H1 (cell line): ENCODE data around the gene ZNF692. TPM values are rescaled to one million over a fixed set of nuclear protein-coding genes. Genes with fewer than 3 reads are reported as not detected.

ENCODE experiments used
- CTCF ChIA-PET: fragments of 300-600 bp; sonication (Branson Sonifier 250); formaldehyde crosslinking; loops from one replicate; lab custom pipeline; 2021; ENCODE audit not compliant: partially characterized antibody; lab: Charles Lee
- POLR2A ChIA-PET: fragments of 300-600 bp; sonication (Branson Sonifier 250); formaldehyde crosslinking; loops from one replicate; lab custom pipeline; 2021; ENCODE audit warnings: inconsistent platforms; ENCODE audit not compliant: partially characterized antibody; lab: Charles Lee
- DNase-seq, 2 experiments: peaks; one replicate each; pipeline versions ENCODE4 v3.0.0 to v3.0.0-alpha.2; 2010 to 2022; ENCODE audit warnings: low spot score in 2 of 2, low read depth in 1 of 2, mixed read lengths in 1 of 2
- FAIRE-seq: peaks from 2 replicates; lab custom pipeline; 2011; peaks lifted over from hg19 to GRCh38; lab: Jason Lieb, UNC
- H2AFZ ChIP-seq: 2 replicates; pipeline ENCODE4 v1.8.1; 2012; ENCODE audit warnings: low read length, inconsistent platforms
- H2AK5ac ChIP-seq: 2 replicates; pipeline ENCODE4 v1.6.1; 2013; ENCODE audit warnings: low read depth, low read length
- H2BK120ac ChIP-seq: replicated peaks from 2 replicates; pipeline ENCODE3; 2013; ENCODE audit warnings: low read depth, low read length, inconsistent platforms
- H2BK12ac ChIP-seq: 2 replicates; pipeline ENCODE4 v1.6.1; 2013; ENCODE audit warnings: low read depth, low read length
- H2BK15ac ChIP-seq: 2 replicates; pipeline ENCODE4 v1.6.1; 2013; ENCODE audit warnings: low read length
- H2BK20ac ChIP-seq: 2 replicates; pipeline ENCODE4 v1.6.1; 2013; ENCODE audit warnings: low read length
- H2BK5ac ChIP-seq: 2 replicates; pipeline ENCODE4 v1.6.1; 2013; ENCODE audit warnings: low read depth, low read length
- H3K14ac ChIP-seq: 2 replicates; pipeline ENCODE4 v1.6.1; 2013; ENCODE audit warnings: inconsistent platforms; ENCODE audit not compliant: insufficient read length
- H3K18ac ChIP-seq: 2 replicates; pipeline ENCODE4 v1.6.1; 2013; ENCODE audit warnings: low read length; ENCODE audit errors: extremely low read depth
- H3K23ac ChIP-seq: 2 replicates; pipeline ENCODE4 v1.6.1; 2013; ENCODE audit warnings: inconsistent platforms; ENCODE audit not compliant: insufficient read length
- H3K23me2 ChIP-seq: 2 replicates; pipeline ENCODE4 v1.6.1; 2013; ENCODE audit warnings: low read depth, low read length
- H3K27ac ChIP-seq: 2 replicates; pipeline ENCODE4 v1.6.1; 2011; ENCODE audit warnings: low read depth, low read length, inconsistent platforms
- H3K27me3 ChIP-seq, 4 experiments: replicated peaks in 1 of 4; 1 replicate in 1 of 4; 2 replicates in 3 of 4; pipeline versions ENCODE4 v1.6.1 to v1.8.1; 2011 to 2013; ENCODE audit warnings: low read length in 3 of 4, mild to moderate bottlenecking in 3 of 4, inconsistent platforms in 2 of 4, mixed read lengths in 2 of 4, moderate library complexity in 1 of 4; ENCODE audit not compliant: control insufficient read depth in 3 of 4, insufficient read depth in 3 of 4; ENCODE audit errors: extremely low read depth in 1 of 4
- H3K36me3 ChIP-seq, 4 experiments: 2 replicates each; pipeline versions ENCODE4 v1.6.1 to v1.8.1; 2011 to 2013; ENCODE audit warnings: mild to moderate bottlenecking in 4 of 4, low read length in 3 of 4, moderate library complexity in 2 of 4, control low read depth in 1 of 4, inconsistent platforms in 1 of 4; ENCODE audit not compliant: insufficient read depth in 4 of 4, control insufficient read depth in 2 of 4
- H3K4ac ChIP-seq: replicated peaks from 2 replicates; pipeline ENCODE3; 2013; ENCODE audit warnings: low read length, low read depth, mixed read lengths, inconsistent platforms; ENCODE audit not compliant: insufficient read length
- H3K4me1 ChIP-seq, 4 experiments: replicated peaks in 1 of 4; 1 replicate in 1 of 4; 2 replicates in 3 of 4; pipeline versions ENCODE4 v1.6.1 to v1.8.1; 2011 to 2013; ENCODE audit warnings: low read length in 3 of 4, inconsistent platforms in 2 of 4, mixed read lengths in 1 of 4; ENCODE audit not compliant: insufficient read depth in 4 of 4, control insufficient read depth in 3 of 4
- H3K4me2 ChIP-seq, 2 experiments: 2 replicates each; pipeline versions ENCODE4 v1.6.1 to v1.8.1; 2011 to 2013; ENCODE audit warnings: low read depth in 2 of 2, low read length in 2 of 2, control low read depth in 1 of 2, inconsistent platforms in 1 of 2, mild to moderate bottlenecking in 1 of 2; ENCODE audit not compliant: insufficient read depth in 1 of 2
- H3K4me3 ChIP-seq, 4 experiments: fragments of 200-600, 300-600 bp in 1 of 4; sonication (generic), shearing (Covaris generic), sonication (Bioruptor Twin) in 1 of 4; 2 replicates each; pipeline versions ENCODE4 v1.5.1 to v1.8.1; 2011 to 2016; ENCODE audit warnings: low read length in 4 of 4, low read depth in 3 of 4, control low read depth in 2 of 4, inconsistent platforms in 2 of 4, mild to moderate bottlenecking in 2 of 4, mixed read lengths in 1 of 4, moderate library complexity in 1 of 4; ENCODE audit not compliant: insufficient read depth in 2 of 4; ENCODE audit errors: extremely low read depth in 1 of 4
- H3K56ac ChIP-seq: replicated peaks from 2 replicates; pipeline ENCODE3; 2013; ENCODE audit warnings: low read depth, mild to moderate bottlenecking, mixed read lengths, low read length, inconsistent platforms; ENCODE audit not compliant: insufficient read length
- H3K79me1 ChIP-seq: 2 replicates; pipeline ENCODE4 v1.6.1; 2013; ENCODE audit warnings: low read depth, low read length, control low read depth
- H3K79me2 ChIP-seq, 2 experiments: 2 replicates each; pipeline versions ENCODE4 v1.6.1 to v1.8.1; 2012 to 2013; ENCODE audit warnings: low read length in 2 of 2, mild to moderate bottlenecking in 2 of 2, inconsistent platforms in 1 of 2; ENCODE audit not compliant: insufficient read depth in 2 of 2, control insufficient read depth in 1 of 2
- H3K9ac ChIP-seq, 4 experiments: replicated peaks in 1 of 4; 1 replicate in 1 of 4; 2 replicates in 3 of 4; pipeline versions ENCODE4 v1.6.1 to v1.8.1; 2011 to 2013; ENCODE audit warnings: low read depth in 3 of 4, low read length in 3 of 4, control low read depth in 2 of 4, mild to moderate bottlenecking in 2 of 4, moderate library complexity in 2 of 4, inconsistent platforms in 1 of 4; ENCODE audit errors: extremely low read depth in 1 of 4
- H3K9me3 ChIP-seq, 2 experiments: 2 replicates each; pipeline versions ENCODE4 v1.6.1 to v1.8.1; 2012 to 2013; ENCODE audit warnings: mild to moderate bottlenecking in 2 of 2, moderate library complexity in 2 of 2, control low read depth in 1 of 2, inconsistent platforms in 1 of 2, low read depth in 1 of 2, low read length in 1 of 2, mixed read lengths in 1 of 2; ENCODE audit not compliant: insufficient read depth in 2 of 2
- H4K20me1 ChIP-seq, 2 experiments: replicated peaks in 1 of 2; 2 replicates each; pipeline versions ENCODE3 to v1.8.1; 2011 to 2013; ENCODE audit warnings: inconsistent platforms in 2 of 2, low read length in 2 of 2, mild to moderate bottlenecking in 1 of 2; ENCODE audit not compliant: insufficient read depth in 2 of 2, control insufficient read depth in 1 of 2
- H4K5ac ChIP-seq: 2 replicates; pipeline ENCODE4 v1.6.1; 2013; ENCODE audit warnings: low read length, low read depth, mixed read lengths, inconsistent platforms; ENCODE audit not compliant: insufficient read length
- H4K8ac ChIP-seq: 2 replicates; pipeline ENCODE4 v1.8.0; 2013; ENCODE audit warnings: mild to moderate bottlenecking, moderate library complexity, low read length, inconsistent platforms; ENCODE audit not compliant: insufficient read depth; ENCODE audit errors: extremely low read depth
- H4K91ac ChIP-seq: replicated peaks from 2 replicates; pipeline ENCODE3; 2013; ENCODE audit warnings: low read length, mixed read lengths, inconsistent platforms; ENCODE audit not compliant: insufficient read length
- CEBPB ChIP-seq: IDR thresholded peaks from 2 replicates; pipeline ENCODE4 v1.6.1; 2012; ENCODE audit warnings: low read depth, low read length
- E2F6 ChIP-seq: IDR thresholded peaks from 2 replicates; pipeline ENCODE4 v1.6.1; 2012; ENCODE audit warnings: inconsistent platforms
- FOSL1 ChIP-seq: IDR thresholded peaks from 2 replicates; pipeline ENCODE4 v1.6.1; 2011; ENCODE audit warnings: mild to moderate bottlenecking, low read depth, low read length, moderate library complexity; ENCODE audit not compliant: insufficient read depth
- HDAC2 ChIP-seq, 2 experiments: fragments of 300-600 bp in 1 of 2; sonication (generic) in 1 of 2; IDR thresholded peaks; 2 replicates each; pipeline ENCODE4 v1.6.1; 2011 to 2012; ENCODE audit warnings: low read depth in 2 of 2, low read length in 2 of 2, mild to moderate bottlenecking in 2 of 2, moderate library complexity in 2 of 2, borderline replicate concordance in 1 of 2, inconsistent platforms in 1 of 2
- MAFK ChIP-seq: IDR thresholded peaks from 2 replicates; pipeline ENCODE4 v1.6.1; 2012; ENCODE audit warnings: low read depth, mild to moderate bottlenecking, improper control_type of control experiment, low read length
- NANOG ChIP-seq: IDR thresholded peaks from 2 replicates; pipeline ENCODE4 v1.6.1; 2011; ENCODE audit warnings: low read length, low read depth, mild to moderate bottlenecking, inconsistent platforms; ENCODE audit not compliant: insufficient read depth, poor library complexity, severe bottlenecking
- POLR2AphosphoS5 ChIP-seq: IDR thresholded peaks from 2 replicates; pipeline ENCODE4 v1.6.1; 2011; ENCODE audit warnings: low read depth, low read length
- SIN3A ChIP-seq, 2 experiments: IDR thresholded peaks in 1 of 2; conservative IDR thresholded peaks in 1 of 2; 2 replicates each; pipeline ENCODE4 v1.6.1; 2011 to 2012; ENCODE audit warnings: low read length in 2 of 2, improper control_type of control experiment in 1 of 2, low read depth in 1 of 2, mild to moderate bottlenecking in 1 of 2
- SIX5 ChIP-seq: IDR thresholded peaks from 2 replicates; pipeline ENCODE4 v1.6.1; 2011; ENCODE audit warnings: mild to moderate bottlenecking, low read depth, low read length
- ZNF274 ChIP-seq: IDR thresholded peaks from 2 replicates; pipeline ENCODE4 v1.7.0; 2012; ENCODE audit warnings: low read length, borderline replicate concordance; ENCODE audit errors: extremely low read depth
- WGBS, 2 experiments: shearing (Covaris generic) in 1 of 2; methylation state at CpG; one replicate each; pipeline versions ENCODE4 v1.1.6 to v1.1.7; 2013 to 2015; ENCODE audit warnings: low lambda C conversion rate in 2 of 2, mixed read lengths in 2 of 2, inconsistent platforms in 1 of 2, low coverage in 1 of 2, missing lambda C conversion rate in 1 of 2; ENCODE audit not compliant: insufficient replicate concordance in 2 of 2, insufficient coverage in 1 of 2, insufficient read length in 1 of 2; ENCODE audit errors: extremely low coverage in 1 of 2, missing lambda C conversion rate in 1 of 2; 5-methylcytosine and 5-hydroxymethylcytosine counted together
- polyA plus RNA-seq, 7 experiments: library from polyadenylated mRNA; depleted of rRNA in 3 of 7; stranded (reverse) in 5 of 7; unstranded in 2 of 7; fragments of >200 nt in 5 of 7; fragments of 200-250 nt in 2 of 7; gene quantifications; 1 replicate in 5 of 7; 2 replicates in 1 of 7; 4 replicates in 1 of 7; pipeline versions ENCODE4 v1.2.1 to v1.2.3, GENCODE V29; 2011 to 2013; ENCODE audit warnings: missing spikeins in 2 of 7, mixed read lengths in 2 of 7
- total RNA-seq: library from RNA; stranded (reverse); fragmentation: NEBNext Ultra II Directional; extraction: Animal tissue kit (Norgen Biotek cat#: 25700); gene quantifications from 2 replicates; pipeline ENCODE4 v1.2.1, GENCODE V29; 2021

ZNF692 gene
- total and polyA plus RNA-seq, 2 of the 8 experiments (the other 6 are each of a cell fraction or from before 2014, with no cell fraction given): 38.4 to 52.3 TPM

DNA sequence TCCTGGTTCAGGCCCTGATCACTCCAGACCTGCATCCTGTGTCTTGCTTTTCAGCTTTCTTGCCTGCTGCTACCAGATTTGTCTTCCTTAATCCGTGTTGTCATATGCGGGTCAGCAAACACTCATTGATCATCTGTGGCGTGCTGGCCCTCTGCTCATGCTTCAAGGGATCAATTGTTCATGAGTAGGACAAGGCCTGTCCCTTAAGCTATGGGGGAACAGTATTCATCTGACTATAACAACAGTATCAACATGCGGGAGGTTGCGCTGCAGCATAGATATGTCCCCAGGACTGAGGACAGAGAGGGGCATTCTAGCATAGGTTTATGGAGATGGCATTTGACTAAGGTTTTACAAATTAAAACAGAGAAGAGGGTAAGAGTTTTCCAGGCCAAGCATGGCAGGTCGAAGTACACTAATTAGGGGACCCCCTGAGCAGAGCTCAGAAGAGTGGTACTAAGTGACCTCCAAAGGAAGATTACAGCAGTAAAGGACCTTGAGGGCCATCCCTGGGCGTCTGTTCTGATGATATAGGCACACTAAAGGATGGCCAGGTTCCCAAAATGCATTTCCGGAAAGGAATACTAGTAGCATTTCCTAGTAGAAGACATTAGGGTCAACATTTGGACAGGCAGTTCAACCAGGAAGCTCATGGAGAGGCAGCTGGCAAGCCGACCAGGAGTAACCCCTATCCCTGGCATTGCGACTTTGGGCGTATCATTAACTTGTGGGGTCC is 21.7 kb downstream of the ZNF692 start:
- peaks cover 0 to 15% of the 10 kb centered on the region in 2 experiments; a peak in 2 of 4 replicates for H3K79me2 ChIP-seq
- peak overlapping the region; percentile 46 for H3K56ac ChIP-seq
- no peak overlapping the region for H2AK5ac ChIP-seq
- DNase-seq (no peak), FAIRE-seq (no peak)
- H3K36me3 ChIP-seq: no peaks in the 10 kb centered on the region
- H3K23me2 ChIP-seq: peaks cover 9% of the 10 kb centered on the region; the same call in 1 of the 2 replicates
- H3K4ac ChIP-seq: no peak overlapping the region
- H3K18ac ChIP-seq: no peak overlapping the region
- H2BK20ac ChIP-seq: no peak overlapping the region
- 62% methylated on average over 11 of the region's 11 CpGs; no CpG with 5 or more reads in 1 of the 2 experiments for WGBS, 2 experiments
- H2BK120ac ChIP-seq: no peak overlapping the region
- peak overlapping the region; percentile 60; the same call in 1 of the 2 replicates for H2AFZ ChIP-seq
- H2BK12ac ChIP-seq: no peak overlapping the region
- peaks cover 0 to 5% (median 2%) of the 10 kb centered on the region in 4 experiments; a peak in 3 of 7 replicates for H3K4me1 ChIP-seq
- peak overlapping the region; percentile 54 to 79 (median 57); a peak in 6 of 7 replicates for H3K9ac ChIP-seq
- peaks cover 0 to 2% (median 0%) of the 10 kb centered on the region in 4 experiments; a peak in 1 of 7 replicates for H3K27me3 ChIP-seq
- H3K79me1 ChIP-seq: peaks cover 2% of the 10 kb centered on the region; the same call in 1 of the 2 replicates
- peak overlapping the region; percentile 31; the same call in 1 of the 2 replicates for H3K27ac ChIP-seq
- peaks cover 2% of the 10 kb centered on the region in 2 experiments for H4K20me1 ChIP-seq
- ChIA-PET CTCF (interaction anchor here (1.1 to 2.6 kb wide), 8 partner anchors 10 to 87 kb away, joined by 5 to 12 read pairs (median 7); partner anchors contain the start of genes SH3BP5L and ZNF692), POLR2A (interaction anchor here (0.6 to 7.3 kb wide), 13 partner anchors 11 to 1897 kb away, joined by 3 to 69 read pairs (median 4); partner anchors contain the start of genes PGBD2, SH3BP5L and ZNF692)
- H3K9me3 ChIP-seq: no peaks in the 10 kb centered on the region
- peak overlapping the region; percentile 12 for H4K5ac ChIP-seq
- no peak overlapping the region for H2BK5ac ChIP-seq
- H3K4me3 ChIP-seq: peak overlapping the region; percentile 40 to 81 (median 56)
- H3K23ac ChIP-seq: peak overlapping the region; percentile 59
- no peak overlapping the region for H3K14ac ChIP-seq
- H2BK15ac ChIP-seq: no peak overlapping the region
- H4K91ac ChIP-seq: peak overlapping the region; percentile 22
- H4K8ac ChIP-seq: peak overlapping the region; percentile 78
- H3K4me2 ChIP-seq: peak overlapping the region; percentile 78
- TF ChIP-seq FOSL1 (no peak), MAFK (no peak), CEBPB (no peak), SIN3A (conservative IDR thresholded peaks at IDR 0.05 in 1 of 2, IDR thresholded peaks at IDR 0.05 in 1 of 2; ENCODE audit: low read depth in 1 of 2, low read length in 2 of 2) (no peak), NANOG (no peak), POLR2AphosphoS5 (no peak), HDAC2 (IDR thresholded peaks at IDR 0.05; ENCODE audit: borderline replicate concordance in 1 of 2, low read depth in 2 of 2, low read length in 2 of 2) (no peak), ZNF274 (no peak), E2F6 (no peak), SIX5 (no peak)
